SKM-1 treated with dmso at 0.1 percent for 144 hours (cell line): ENCODE measurements around the gene LCA5.
A peak's percentile ranks its signal among the peaks of the same experiment; 100 is the strongest.
"Not testable (repeated sequence)": the region's sequence is repeated elsewhere in the genome, so short reads cannot be mapped to it uniquely, and the experiment has no call there.

Experiments used
- DNase-seq: peaks from one replicate; lab custom pipeline; 2025; ENCODE audit not compliant: unreplicated experiment; lab: John Stamatoyannopoulos, UW

LCA5 gene

DNA sequence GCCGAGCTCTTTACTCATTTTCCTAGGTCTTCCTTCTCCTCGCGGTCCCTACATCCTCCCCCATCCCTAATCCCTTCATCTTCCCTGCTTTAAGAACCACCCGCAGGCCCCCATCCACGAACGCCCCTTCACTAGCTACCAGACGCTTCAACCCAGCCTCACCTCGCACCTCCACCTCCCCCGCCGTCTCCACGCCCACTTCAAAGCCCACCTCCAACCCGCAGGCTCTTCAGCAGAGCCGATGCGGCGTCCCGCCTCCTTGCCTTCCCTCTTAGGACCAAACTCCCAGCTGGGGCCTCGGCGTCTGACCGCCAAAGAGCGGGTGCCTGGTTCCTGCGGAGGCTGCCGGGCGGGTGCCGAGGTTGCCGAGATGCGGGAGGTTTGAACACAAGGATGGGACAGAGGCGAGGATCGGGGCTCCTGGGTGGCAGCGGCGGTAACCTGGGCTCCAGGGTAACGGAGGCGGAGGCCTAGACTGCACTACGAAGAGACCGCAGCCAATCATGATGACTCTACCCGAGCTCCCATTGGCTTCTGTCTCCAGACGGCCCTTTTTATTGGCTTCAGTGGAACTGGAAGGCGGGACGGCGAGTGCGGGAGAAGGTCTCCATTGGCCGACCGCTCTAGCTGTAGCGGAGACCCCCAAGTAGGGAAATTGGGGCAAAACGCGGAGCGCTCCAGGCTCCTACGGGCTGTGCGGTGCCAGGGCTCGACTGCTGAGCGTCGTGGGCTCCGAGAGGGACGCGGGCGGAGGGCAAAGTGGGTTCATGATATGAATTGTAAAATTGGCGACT lies at the start of gene LCA5:
LCA5 (minus strand) TSS at position 477 of the 794 bp plus-strand sequence. CDS start 18,536 bp downstream, outside the sequence.
- DNase-seq, result peak; percentile 91

DNA sequence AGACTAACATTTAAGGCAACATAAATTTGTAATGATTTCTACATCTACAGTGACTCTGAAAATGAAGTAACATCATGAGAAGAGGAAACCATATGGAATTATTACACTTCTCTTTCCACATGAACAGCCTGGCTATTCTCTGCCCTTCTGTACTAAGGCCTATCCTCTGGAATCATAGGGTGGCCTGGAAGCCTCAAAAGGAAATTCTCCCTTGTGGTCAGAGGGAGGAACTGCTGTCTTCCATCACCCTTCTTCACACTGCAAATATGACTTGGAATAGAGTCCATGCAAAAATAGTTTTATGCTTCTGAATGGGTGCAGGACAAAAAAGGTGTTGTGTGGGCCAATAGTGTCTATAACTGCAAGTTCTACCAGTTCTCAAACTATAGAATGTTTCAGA lies 49.3 kb upstream of the LCA5 start:
- DNase-seq, result peak; percentile 31

DNA sequence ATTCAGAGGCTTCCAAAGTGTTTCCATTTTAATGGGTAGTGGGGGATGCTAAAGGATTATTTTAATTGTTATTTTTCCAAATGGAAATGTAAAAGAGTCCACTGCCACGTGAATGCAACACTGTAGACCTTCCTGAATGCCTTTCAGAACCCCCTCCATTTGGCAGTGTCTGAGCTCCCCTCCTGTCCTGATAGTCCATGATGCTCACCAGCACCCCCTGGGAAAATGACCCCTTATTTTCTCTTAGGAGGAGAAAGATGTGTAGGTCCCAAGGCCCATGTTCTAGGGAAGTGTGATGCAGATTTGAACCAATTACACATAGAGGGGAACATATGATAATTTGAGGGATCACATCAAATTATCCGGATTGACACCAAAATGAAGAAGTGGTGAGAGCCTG lies 47.1 kb upstream of the LCA5 start:
- DNase-seq, result no peak

DNA sequence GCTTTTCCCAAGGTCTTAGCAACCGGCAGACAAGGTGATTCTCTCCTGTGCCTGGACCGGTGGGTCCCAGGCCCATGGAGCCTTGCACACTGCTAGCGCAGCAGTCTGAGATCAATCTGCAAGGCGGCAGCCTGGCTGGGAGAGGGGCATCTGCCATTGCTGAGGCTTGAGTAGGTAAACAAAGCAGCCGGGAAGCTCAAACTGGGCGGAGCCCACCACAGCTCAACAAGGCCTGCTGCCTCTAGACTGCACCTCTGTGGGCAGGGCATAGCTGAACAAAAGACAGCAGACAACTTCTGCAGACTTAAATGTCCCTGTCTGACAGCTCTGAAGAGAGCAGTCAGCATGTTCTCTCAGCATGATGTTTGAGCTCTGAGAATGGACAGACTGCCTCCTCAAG lies 40.7 kb upstream of the LCA5 start:
- DNase-seq, result not testable (repeated sequence)

DNA sequence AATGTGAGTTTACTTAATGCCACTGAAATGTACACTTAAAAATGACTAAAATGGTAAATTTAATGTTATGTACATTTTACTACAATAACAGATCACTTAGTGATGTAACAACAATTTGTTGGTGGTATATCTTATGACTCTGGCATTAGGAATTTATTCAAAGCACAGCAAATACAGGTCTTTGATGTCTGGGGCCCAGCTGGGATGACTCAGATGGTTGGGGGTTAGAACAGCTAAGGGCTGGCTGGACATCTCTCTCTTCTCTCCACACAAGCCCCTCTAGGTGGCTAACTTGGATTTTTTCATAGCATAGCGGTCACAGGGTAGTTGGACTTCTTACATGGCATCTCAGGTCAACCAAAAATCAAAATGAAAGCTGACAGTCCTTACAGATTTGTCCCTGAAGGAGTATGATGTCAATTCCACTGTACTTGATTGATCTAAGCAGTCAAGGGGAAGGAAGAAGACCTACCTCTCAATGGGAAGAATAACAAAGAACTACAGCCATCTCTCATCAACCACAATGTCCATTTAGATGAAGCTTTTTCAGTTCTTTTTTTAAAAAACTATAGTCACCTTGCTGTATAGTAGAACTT lies 37.5 kb upstream of the LCA5 start:
- DNase-seq, result no peak

DNA sequence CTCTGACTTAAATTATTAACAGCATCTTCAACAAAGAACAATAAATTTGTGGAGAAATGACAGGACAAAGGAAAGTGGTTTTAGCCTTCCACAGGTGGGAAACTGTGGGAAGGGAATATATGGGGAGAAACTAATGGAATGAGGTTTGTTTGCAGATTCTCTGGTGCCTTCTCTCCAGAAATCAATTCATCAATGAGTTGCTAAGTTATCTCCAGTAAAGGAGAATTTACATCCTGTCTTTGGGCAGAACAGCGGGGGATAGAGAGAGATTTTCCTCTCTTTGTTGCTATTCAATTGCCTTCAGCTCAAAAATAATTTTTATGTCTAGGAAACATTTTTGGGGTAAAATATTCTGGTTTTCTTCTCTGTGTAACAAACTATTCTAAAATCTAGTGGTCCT lies 36.9 kb upstream of the LCA5 start:
- DNase-seq, result no peak

DNA sequence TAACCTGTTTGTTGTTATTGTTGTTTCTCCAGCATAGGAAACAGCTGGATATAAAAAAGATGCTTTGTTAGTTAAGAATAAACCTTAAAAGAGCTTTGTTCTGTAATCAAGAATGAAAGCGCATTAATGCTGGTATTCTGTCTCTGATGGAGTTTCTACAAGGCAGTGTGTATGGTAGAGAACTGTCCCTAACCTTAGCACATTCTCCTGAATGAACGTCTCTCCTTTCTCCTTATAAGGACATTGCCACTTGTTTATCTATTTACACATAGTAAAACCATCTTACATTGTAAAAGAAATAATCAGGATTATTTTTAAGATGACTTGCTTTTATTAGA lies 33.8 kb upstream of the LCA5 start:
- DNase-seq, result no peak

DNA sequence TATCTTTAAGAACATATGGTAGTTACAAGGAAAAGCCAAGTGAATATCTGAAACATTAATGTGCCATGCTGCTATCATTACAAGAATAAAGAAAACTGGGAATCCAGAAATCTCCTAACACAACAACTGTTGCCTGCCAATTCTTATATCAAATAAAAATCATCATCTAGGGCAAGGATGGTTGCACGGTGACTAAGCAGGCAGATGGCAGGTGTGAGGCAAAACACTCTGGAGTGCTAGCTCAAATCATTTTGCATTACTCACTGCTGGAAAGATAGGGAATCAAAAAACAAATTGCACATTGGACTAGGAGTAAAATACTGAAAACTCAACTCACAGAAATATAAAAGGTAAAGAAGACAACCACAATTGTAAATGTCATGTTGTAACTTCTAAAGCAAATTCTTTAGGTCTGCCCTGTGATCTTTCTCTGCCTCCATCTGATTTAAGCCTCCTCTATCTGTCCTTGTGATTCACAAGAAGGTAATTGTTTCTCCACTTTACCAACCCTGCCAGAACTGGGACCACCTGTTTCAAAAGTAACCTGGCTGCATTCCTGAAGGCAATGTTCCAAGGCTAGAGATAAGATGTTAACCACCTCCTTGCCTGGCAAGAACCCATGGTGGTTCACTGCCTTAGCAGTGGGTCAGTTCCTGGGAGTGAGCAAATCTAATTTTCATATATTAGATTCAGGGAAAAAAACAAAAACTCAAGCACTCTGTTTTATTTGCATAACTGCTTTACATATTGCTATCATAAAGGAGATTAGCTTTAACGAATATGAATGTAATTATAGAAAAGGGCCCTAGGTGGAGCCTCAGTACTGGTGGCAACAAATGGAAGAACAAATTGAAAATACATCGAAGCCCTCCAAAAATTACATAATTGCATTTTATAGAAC lies 33.1 kb upstream of the LCA5 start:
- DNase-seq, result peak; percentile 48

DNA sequence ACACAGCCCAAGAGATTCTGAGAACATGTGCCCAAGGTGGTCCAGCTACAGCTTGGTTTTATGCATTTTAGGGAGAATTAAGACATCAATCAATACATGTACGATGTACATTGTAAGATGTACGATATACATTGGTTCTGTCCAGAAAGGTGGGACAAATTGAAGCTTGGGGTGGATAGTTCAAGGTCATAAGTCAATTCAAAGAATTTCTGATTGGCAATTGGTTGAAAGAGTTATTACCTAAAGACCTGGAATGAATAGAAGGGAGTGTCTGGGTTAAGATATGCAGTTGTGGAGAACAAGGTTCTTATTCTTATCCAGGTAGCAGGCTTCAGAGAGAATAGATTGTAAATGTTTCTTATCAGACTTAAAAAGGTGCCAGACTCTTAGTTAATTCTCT lies 31.8 kb upstream of the LCA5 start:
- no peak for DNase-seq

DNA sequence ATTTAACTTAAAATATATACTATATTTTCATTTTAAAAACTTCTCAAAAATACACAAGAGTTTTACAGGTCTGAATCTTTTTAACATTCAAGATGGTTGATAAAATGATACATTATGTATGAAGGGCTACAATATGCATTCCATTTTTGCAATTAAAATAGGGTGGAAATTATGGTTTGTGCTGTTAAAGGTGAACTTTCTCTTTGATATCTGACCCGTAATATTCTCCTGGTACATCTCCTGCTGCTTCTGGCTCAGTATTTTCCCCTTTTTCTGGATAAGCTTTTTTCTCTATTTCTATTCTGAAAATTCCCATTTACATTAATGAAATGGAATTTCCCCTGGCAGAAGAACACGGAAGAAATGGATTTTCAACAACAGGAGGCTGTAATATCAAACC lies 27.4 kb upstream of the LCA5 start:
- no peak for DNase-seq

DNA sequence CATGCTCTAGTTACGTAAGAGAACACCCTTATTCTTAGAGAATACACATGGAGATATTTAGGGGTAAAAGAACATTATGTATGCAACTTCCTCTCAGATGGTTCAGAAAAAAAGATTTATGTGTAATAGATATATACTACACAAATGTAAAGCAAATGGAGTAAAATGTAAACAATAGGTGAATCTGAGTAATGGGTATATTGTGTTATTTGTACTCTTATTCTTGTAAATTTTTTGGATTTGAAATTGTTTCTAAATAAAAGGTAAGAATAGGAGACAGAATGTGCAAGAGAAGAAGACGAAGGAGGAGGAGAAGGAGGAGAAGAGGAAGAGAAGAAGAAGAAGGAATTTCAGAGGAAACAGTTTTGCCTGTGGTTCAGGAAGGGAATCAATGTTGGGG lies 22.5 kb upstream of the LCA5 start:
- no peak for DNase-seq

DNA sequence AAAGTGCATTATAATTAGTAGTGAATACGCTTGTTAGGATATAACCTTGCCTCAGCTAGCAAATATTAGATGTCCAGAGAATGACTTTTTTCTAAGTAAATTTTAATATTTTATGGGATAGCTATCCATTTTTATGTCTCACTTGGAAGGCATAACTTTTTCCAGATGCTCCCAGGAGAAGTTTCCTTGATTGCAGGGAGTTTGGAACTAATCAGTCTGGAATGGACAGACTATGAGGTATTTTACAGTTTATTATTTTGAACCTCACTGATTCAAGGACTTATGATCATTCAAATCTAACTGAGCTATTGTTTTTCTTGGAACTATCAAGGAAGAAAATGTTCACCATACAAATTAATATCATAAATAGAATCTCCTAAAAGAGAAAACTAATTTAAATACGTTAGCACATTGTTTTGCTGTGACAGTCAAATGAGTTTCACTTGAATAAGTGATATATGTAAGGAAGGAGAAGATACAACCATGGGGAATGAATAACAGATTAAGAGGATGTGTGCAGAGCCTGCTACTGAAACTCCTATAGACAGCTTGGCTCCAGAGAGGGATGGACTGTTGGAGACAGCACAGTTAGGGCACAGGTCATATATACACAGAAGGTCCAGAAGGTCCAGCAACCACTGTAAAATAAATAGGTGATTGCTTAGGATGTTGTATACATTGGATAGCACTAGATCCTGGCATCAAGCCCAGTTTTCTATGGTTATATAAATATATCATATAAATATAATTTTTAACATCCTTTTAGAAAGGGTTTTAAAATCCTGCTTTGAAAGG lies 20.6 kb upstream of the LCA5 start:
- no peak for DNase-seq

DNA sequence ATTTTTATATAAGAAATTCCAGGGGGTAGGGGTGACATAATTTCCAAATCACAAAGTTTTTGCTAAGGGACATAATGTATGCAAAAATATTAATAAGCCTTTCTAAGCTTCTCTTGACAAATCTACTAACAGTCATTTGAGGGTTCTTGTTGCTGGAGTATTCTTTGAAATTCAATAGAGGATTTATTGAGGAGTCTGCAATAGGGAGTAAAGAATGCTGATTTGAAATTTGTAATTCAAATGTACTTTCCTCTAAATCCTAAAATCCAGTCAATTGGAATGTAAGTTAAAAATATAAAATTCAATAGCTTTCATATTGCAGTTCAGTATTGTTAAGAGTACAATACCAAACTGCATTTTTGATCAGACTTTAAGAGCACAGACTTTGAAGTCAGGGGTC lies 17.1 kb upstream of the LCA5 start:
- no peak for DNase-seq

DNA sequence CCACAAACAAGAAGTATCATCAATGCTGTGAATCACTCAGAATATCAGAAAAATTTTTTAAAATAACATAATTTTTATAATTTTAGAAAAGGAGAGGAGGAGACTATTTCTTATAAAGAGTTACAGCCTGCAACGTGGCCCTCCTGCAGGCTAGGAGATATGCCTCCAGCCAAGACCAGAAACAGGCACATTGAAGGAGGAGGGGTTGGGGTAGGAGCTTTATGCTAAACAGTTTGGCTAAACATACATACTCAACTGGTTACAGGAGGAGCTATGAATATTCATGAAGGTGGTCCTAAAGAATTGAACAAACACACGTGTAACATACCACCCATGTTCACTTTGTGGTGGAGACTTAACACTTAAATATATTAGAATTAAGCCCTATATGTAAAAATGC lies 14.2 kb upstream of the LCA5 start:
- no peak for DNase-seq

DNA sequence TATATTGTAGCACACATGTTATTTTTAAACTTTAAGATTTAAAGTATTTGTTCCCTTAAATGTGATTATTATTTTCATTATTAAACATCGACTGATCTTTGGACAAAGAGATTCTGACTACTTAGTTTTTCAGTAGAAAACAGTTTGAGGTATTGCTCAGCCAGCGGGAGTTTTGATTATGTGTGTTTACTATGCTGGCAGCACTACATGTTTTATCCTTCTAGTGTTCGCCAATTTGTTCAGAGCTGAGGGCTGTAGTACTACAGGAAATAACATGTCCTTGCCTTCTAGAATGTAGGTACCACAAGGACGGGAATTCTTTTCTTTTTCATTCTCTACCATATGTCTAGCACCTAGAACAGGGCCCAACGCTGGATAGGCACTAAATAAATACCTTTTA lies 11.1 kb upstream of the LCA5 start:
- no peak for DNase-seq

DNA sequence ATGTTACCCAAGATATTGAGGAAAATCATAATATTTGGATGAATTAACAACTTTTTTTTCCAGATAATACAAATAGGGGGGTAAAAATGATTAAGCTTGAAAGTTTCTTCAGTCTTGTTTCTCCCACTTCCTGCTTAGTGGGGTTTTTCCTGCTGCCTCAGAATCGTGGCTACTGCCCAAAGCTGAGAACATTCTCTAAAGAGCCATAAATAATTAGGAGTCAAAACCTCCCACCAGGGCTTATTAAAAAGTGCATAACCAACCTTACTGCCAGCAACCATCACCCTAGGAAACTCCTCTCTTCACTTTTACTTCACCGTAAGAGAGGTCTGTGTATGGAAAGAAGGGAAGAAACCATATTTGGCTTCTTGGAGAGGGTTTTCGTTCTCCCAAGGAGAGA lies 9.0 kb upstream of the LCA5 start:
- no peak for DNase-seq

DNA sequence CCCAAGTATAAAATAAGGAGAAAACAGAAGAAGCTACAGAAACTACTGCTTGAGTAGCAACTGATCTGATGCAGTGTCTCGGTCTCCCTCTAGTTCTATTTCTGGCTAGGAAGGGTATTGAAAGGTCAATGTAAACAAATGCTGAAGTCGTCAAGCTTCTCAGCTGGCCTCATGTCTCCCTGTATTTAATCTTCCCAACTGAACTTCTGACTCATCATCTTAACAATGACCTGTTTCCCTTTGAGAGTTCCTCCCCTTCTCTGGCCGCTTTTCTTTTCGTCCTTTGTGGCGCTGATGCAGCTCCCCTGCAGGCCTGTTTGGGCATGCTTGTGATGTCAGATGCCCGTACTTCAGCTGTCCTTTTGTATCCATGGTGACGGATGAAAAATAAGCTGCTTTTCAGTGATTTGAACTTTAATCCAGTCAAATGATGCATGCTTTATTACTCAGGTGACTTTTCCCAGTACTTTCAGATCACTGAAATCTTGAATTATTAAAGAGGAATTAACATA lies 7.8 kb upstream of the LCA5 start:
- peak; percentile 85 for DNase-seq

DNA sequence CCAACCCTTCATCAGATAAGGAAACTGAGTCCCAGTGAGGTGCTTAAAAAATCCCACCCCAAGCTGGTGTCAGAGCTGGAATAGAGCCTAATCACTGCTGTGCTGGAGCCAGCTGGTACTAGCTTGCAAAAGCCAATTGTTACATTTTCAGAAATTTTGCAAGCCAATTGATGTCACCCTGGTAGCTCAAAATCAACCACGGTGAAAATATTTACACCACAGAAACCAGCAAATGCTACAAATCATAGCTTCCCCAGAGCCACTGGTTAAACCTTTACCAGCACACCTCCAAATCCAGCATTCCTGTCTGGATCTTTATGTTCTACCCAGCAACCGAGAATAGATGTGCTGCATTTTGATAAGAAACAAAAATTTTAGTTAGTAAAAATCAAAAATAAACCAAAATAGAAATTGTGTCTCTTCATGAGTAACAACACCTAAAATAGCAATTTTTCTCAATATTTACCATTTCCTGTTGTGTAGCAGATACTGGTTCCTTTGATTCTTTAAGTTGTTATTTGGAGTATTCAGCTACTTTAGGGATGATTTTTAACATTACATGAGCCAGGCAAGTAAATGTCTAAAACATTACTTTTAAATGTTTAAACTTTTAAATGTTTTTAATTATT lies 7.2 kb upstream of the LCA5 start:
- DNase-seq, result no peak

DNA sequence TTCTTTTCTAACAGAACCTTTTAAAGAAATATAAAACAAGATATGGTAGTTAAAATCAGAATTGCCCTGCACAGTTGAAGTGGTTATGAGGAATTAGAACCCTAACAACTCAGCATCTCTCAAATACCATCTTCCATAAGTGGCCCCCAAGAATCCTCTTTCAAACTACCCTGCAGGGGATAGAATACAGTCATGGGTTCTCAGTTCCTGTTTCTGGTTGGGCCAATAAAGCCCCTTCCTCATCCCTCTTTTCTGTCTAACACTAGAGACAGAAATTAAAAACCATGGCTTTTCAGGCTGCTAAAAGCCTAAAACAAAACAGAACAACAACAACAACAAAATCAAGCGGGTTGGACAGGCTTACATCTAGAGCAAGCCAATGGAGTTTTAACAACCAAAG lies 6.7 kb upstream of the LCA5 start:
- DNase-seq, result no peak

DNA sequence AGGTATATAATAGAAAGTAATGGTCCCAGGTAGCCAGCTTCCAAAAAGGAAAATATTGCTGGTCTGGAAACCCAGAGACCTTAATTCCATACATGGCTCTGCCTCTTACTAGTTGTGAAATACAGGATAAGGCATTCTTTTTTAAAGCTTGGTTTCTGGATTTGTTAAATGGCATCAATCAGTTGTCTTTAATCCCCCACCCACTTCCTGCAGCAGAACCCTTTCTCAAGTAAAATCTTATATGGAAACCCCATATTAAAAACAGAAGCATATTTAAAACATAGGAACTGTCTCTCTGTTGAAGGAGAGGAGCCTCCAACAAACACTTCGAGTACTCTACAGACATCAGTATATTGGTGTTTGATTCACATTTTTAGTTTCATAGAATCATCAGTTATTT lies 6.2 kb upstream of the LCA5 start:
- DNase-seq, result no peak
